ENCODE results near the gene PCDH1. TPM values are rescaled to one million over a fixed set of nuclear protein-coding genes. Genes with fewer than 3 reads are reported as not detected.

PCDH1 gene
- total RNA-seq, 4 donors from 2014 or later: 85.1 to 172 (median 119) TPM

GRCh38 chr5:141834331-141834730 is 43.9 kb downstream of the PCDH1 start:
- TF ChIP-seq CTCF (IDR thresholded peaks at IDR 0.05): no peak
- no peak for TF ChIP-seq POLR2A (IDR thresholded peaks at IDR 0.05)
- no peak overlapping the region for H3K4me3 ChIP-seq (ENCODE audit: low read depth, poor library complexity, severe bottlenecking)
- 54 to 80% methylated on average over 2 of the region's 2 CpGs for WGBS, 2 donors
- no peak for DNase-seq (ENCODE audit: low spot score in 2 of 2)
- intact Hi-C loops (cut with DNase I; ENCODE audit: low total_unique reads): no loop called here

GRCh38 chr5:141832131-141832530 is 46.1 kb downstream of the PCDH1 start:
- WGBS, 2 donors: 83 to 87% methylated on average over 4 of the region's 4 CpGs
- intact Hi-C loops (cut with DNase I; ENCODE audit: low total_unique reads): no loop called here
- no peak for DNase-seq (ENCODE audit: low spot score in 2 of 2)
- TF ChIP-seq CTCF (IDR thresholded peaks at IDR 0.05) (no peak), POLR2A (IDR thresholded peaks at IDR 0.05) (no peak)
- no peak overlapping the region for H3K4me3 ChIP-seq (ENCODE audit: low read depth, poor library complexity, severe bottlenecking)

DNA sequence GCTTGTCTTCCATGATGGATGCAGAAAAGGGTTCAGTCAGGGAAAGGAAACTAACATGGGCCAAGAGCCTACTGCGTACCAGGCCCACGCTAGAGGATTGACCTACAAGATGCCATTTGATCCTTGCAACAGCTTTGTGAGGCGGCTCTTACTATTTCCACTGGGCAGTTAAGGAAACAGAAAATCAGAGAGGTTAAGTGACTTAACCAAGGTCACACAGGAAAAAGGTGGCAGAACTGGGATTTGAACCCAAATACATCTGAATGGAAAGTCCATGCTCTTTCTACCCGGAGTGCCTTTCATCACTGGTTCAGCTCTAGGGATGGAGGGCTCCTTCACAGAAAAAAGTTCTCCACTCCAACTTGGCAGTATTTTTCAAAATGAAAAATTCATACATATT is 50.0 kb downstream of the PCDH1 start:
- intact Hi-C loops (cut with DNase I; ENCODE audit: low total_unique reads): no loop called here

GRCh38 chr5:141826674-141827073 is 51.5 kb downstream of the PCDH1 start:
- intact Hi-C loops (cut with DNase I; ENCODE audit: low total_unique reads): no loop called here
- H3K4me3 ChIP-seq (ENCODE audit: low read depth, poor library complexity, severe bottlenecking): no peak overlapping the region
- 69 to 88% methylated on average over 4 of the region's 4 CpGs for WGBS, 2 donors
- TF ChIP-seq CTCF (IDR thresholded peaks at IDR 0.05): no peak
- TF ChIP-seq POLR2A (IDR thresholded peaks at IDR 0.05): no peak
- no peak for DNase-seq (ENCODE audit: low spot score in 2 of 2)

More for the DNA sequence above, 50.0 kb downstream of the PCDH1 start:
- WGBS, 2 donors: 71 to 72% methylated on average over 4 of the region's 4 CpGs
- DNase-seq (ENCODE audit: low spot score in 2 of 2): no peak
- no peak for TF ChIP-seq POLR2A (IDR thresholded peaks at IDR 0.05)
- TF ChIP-seq CTCF (IDR thresholded peaks at IDR 0.05): no peak
- no peak overlapping the region for H3K4me3 ChIP-seq (ENCODE audit: low read depth, poor library complexity, severe bottlenecking)

DNA sequence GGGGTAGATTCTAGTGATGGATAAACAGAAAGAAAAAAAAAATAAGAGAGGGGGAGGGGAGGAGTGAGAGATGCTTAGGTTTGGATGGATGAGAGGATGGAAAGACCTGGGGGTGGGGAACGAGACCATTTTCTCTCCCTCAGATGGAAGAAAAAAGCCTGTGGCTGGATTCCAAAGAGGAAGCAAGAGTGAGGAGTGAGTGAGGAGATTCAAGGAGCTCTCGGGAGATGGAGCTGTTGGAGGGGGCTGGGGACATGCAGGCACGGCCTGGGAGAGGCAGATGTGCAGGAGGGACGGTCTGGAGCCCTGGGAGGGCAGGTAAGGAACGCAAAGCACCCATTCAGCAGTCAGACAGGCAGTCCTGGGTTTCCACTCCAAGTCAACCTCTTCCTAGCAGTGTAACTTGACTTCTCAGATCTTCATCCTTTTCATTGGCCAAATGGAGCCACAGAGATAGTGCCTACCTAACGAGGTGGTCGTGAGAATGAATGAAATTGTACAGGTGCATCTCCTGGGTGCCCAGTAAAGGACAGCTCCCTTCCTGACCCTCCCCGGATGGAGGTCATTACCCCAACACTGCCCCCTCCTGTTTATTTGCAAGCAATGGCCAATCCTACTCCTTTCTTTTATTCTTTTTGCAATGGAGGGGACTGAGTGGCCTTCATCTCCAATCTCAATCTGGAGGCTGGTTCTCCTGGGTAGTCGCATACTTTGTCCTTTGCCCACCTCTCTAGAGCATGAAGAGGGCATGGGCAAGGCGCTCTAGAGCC is 52.2 kb downstream of the PCDH1 start:
- no peak overlapping the region for H3K4me3 ChIP-seq (ENCODE audit: low read depth, poor library complexity, severe bottlenecking)
- TF ChIP-seq POLR2A (IDR thresholded peaks at IDR 0.05): no peak
- TF ChIP-seq CTCF (IDR thresholded peaks at IDR 0.05): no peak
- DNase-seq (ENCODE audit: low spot score in 2 of 2): no peak
- WGBS, 2 donors: 43 to 47% methylated on average over 10 of the region's 10 CpGs
- intact Hi-C loops (cut with DNase I; ENCODE audit: low total_unique reads): no loop called here

DNA sequence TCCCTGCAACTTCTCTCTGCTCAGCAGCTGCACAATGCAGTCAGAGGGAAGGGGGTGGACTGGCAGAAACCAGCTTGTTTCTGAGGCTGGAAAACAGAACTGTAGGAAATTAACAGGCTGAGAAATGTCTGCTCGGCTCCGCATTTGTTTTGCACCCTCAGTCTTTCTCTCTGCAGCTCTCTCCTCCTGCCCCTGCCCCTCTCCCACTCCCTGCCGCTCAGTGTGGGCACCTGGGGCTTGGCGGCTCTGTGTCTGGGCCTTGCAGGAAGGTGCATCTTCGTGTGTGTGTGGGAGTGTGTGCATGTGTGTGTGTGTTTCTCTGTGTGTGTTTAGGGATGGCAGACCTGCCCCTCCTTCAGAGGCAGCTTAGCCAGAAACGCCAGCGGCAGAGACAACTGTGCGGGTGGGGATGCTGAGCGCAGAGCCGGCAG is 53.0 kb downstream of the PCDH1 start:
- intact Hi-C loops (cut with DNase I; ENCODE audit: low total_unique reads): no loop called here
- 28 to 36% methylated on average over 10 of the region's 10 CpGs for WGBS, 2 donors
- no peak for DNase-seq (ENCODE audit: low spot score in 2 of 2)
- TF ChIP-seq CTCF (IDR thresholded peaks at IDR 0.05) (no peak), POLR2A (IDR thresholded peaks at IDR 0.05) (no peak)
- H3K4me3 ChIP-seq (ENCODE audit: low read depth, poor library complexity, severe bottlenecking): no peak overlapping the region

Data from lower leg skin (tissue), 4 donors.